GM18508 (cell line): Measurements from ENCODE around the gene GALNT13.

Source experiments
- ATAC-seq: cut with Tn5 transposase; IDR thresholded peaks from one replicate; pipeline ENCODE4 v1.9.1; 2021; ENCODE audit warnings: moderate number of reproducible peaks; ENCODE audit not compliant: insufficient read depth, unreplicated experiment

GALNT13 gene

DNA sequence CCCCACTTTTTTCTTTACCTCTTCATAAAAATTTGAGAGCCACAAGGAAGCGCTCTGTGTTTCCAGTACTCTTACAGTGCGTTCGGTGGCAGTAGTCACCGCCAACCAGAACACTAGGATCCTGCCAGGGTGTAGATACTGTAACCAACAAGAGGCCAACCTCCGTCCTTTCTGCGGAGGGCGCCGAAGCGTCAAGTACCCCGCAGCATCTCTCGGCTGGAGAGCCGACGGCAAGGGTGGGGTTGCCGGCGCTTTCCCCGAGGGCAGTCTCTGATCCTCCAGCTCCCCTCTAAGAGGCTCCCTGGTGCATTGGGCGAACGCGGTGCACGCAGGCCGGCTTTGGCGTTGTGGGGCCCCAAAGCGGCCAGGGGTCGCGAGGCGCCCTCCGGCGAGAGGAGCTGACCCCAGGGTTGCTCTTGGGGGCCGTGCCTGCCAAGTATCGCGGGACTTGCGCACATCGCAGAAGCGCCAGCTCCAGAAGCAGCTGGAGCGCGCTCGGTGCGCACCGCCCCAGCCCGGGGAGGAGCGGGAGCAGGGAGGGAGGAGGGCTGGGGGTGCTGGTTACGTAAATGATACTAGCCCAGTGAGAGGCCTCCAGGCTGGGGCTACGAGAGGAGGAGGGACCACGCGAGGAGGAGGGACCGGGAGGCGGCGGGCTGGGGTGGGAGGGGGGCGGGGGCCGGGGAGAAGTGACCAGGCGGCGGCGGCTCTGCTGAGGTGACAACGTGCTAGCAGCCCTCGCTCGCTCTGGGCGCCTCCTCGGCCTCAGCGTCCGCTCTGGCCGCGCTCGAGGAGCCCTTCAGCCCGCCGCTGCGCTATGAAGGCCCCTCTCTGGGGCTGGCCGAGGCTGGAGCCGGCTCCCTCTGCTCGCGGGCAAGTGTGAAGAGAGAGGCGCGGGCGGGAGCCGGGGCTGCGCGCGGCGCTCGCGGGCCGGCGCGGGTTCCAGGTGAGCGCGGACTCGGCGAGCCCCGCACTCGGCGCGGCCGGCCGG, at the start of gene GALNT13:
Gene GALNT13, plus strand, starts transcription at position 692 of the 991 bp plus-strand sequence.
- no peak for ATAC-seq

DNA sequence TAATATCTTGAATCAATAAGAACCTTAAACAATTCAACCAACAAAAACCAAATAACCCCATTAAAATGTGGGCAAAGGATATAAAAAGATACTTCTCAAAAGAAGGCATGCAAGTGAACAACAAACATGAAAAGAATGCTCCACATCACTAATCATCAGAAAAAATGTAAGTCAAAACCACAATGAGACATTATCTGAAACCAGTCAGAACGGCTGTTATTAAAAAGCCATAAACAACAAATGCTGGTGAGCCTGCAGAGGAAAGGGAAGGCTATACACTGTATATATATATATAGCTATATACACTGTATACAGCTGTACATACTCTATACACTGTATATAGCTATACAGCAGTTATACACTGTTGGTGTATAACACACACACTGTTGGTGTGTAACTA, 47.8 kb upstream of the GALNT13 start:
- ATAC-seq = no peak

DNA sequence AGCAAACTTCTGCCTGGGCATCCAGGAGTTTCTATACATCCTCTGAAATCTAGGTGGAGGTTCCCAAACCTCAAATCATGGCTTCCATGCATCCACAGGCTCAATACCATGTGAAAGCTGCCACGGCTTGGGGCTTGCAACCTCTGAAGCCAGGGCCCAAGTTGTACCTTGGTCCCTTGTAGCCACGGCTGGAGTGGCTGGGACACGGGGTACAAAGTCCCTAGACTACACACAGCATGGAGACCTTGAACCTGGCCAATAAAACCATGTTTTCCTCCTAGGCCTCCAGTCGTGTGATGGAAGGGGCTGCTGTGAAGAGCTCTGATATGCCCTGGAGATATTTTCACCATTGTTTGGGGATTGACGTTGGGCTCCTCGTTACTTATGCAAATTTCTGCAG, 43.4 kb upstream of the GALNT13 start:
- no peak for ATAC-seq

DNA sequence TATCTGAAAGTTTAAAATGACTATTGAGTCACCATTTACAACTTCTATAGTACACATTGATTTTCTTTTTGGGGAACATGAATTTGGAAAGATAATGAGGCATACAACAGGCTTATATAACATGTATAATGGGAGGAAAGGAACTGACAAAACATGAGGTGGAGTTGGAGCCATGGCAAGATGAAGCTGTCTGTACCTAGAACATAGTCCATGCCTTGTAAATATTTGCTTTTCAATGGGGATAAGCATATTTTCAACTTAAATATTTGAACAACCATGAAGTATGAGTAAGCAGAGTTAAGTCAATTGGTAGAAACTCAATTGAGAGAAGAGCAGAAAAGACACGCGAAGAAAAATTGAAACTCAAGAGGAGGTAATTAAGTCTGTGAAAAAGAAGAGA, 37.1 kb upstream of the GALNT13 start:
- ATAC-seq = no peak

DNA sequence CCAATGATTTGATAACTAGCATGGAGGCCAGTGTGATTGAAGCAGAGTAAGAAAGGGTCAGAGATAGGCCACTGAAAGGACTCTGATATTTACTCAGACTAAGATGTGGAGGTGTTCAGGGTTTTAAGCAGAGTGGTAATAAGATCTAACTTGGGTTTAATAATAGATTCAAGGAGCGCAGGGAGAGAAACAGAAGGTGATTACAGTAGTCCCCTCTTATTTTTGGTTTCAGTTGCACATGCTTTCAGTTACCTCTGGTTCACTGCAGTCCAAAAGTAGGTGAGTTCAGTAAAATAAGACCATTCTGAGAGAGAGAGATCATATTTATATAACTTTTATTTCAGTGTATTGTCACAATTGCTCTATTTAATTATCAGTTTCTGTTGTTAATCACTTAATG, 13.5 kb upstream of the GALNT13 start:
- ATAC-seq = no peak

DNA sequence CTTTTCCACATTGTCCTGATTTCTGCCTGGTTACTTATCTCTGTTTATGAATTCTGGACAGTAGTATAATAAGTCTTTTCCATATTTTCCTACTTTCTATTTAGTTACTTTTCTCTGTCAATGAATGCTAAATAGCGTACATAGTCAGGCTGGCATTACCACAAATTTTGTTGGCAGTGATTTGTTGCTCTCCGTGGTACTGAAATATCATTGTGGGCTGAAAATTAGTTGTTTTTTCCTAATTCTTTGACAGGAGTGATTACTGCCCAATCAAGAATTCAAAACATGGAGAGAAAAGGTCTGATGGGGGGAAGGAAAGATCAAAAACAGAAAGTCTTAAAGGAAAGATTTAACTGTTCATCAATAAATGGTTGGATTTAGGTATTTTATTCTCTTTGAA, 7.7 kb upstream of the GALNT13 start:
- ATAC-seq = no peak

DNA sequence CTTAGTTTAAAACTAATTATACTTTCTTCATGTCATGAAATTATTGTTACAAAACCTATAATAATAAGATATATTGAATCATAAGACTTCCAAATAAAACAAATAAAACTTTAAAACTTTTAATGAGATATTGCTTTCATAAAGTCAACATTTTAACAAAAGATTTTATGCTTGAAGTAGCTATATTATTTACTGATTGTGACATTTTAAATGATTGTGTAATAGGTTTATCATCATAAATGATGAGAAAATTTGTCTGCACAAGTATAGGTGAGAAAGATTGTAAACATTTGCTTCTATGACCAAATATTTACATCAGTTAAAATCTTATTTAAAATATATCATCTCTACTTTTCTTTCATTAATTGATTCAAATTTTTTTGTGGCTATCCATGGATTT, 5.1 kb upstream of the GALNT13 start:
- ATAC-seq = no peak

DNA sequence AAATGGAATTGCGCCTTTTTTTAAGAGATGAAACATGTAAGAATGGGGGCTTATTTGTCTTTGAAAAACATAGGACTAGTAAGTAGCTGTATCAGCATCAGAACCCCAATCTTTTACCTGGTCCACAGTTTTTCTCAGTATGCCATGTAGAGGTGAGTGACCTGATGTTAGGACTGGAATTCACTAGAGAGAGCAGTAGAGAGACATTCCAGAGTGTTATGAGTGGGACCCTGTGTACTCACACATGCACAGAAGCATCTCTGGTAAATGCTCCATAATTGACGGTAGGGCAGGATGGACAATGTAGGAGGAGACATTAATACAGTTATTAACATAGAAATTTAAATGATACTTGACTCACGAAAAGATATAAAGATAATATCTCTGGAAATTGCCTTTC, 1.4 kb upstream of the GALNT13 start:
- ATAC-seq = no peak

DNA sequence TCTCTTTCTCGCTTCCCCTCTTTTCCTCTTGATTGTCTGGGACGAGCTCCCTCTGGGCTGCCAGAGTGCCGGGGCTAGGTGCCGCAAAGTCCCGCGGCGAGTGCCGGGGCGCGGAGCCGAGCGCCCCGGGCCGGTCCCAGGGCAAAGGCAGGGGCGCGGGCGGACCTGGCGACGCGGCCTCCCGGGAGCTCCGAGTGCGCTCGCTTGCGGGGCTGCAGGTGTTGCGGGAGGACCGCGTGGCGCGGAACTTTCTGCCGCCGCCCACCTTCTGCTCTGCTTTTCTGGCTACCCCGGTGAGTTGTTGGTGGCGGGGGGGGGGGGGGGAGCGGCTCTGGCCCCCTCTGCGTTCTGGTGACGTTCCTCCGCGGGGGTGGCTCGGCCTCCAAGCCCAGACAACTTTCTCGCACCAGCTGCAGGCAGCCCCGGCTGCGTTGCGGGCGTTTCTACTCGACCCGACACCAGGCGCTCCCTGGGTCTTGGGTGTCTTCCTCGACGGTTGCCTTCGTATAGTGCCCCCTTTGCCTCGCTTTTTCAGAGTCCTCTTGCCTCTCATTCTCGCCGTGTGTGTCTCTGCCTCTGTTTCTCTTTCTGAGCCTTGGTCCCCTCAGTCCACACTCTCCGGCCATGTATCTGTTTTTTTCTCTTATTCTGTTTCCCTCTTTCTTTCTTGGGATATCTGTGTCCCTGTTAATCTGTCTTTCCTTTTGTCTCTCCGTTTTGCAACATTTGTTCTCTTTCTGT, 759 bp downstream of the GALNT13 start:
- ATAC-seq = no peak

DNA sequence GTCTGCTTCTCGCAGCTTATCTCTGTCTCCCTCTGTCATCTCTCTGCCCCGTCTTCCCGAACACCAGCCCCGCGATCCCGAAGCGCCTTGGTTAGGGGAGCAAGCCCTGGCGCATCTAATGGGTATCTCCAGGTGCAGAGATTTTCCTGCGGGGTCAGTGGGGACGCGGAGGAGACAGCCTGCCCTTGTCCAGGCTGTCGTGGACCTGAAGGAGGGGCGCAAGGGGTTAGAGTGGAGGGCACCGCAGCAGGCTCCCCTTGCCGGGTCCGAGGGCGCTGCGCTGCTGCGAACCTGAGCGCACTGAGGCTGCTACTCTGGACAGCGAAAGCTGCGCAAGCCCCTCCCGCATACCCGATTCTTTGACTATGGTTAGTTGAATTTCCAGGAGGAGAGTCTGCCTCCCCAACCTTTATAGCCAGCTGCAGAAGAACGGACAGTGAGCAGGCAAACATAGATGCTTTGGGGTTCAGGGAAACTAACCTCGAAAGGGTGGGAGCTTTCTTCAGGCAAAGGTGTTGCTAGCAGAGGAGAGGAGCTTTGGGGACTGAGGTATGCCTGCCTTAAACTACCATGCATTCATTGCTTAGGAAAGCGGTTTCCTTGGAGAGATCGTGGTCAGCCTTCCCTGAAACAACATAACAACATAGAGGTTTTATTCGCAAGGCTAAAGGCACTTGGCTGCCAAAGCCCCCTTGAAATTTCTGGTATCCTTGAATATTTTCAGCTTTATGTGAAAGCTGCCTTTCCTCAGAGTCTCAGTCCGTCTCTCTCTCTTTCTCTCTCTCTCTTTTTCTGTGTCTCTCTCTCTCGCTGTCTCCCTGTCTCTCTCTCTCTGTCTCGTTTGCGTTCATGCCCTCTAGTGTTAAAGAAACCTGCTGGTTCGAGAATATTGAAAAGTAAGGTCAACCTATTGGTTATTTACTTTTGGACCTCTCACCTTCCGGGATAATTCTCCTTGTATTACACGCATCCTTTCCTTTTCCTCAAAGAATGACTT, 1.6 kb downstream of the GALNT13 start:
- no peak for ATAC-seq

DNA sequence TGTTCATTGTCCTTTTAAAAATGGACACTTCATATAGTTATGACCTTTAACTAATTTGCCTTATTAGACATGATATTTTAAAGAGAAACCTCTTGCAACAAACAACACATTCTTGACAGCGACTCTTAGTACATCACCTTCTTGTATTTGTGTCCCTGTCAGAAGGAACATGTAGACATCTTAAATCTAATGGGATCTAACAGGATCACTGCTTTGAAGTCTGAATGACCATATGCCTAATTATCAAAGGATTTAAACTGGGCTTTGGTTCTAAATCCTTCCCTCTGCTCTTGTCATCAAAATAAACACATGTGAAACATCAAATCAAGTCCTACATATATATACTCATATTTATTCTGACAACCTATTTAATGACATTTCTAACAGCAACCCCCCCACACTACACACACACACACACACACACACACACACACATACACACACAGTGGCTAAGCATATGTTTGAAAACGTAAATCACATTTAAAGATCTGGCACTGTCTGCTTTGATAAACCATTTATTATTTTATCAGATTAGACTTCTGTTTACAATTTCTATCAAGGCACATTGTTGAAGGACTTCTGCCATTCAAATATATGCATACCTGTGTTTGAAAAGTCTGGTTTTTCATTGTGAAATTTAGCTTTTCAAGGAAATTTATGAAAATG, 4.2 kb downstream of the GALNT13 start:
- no peak for ATAC-seq

DNA sequence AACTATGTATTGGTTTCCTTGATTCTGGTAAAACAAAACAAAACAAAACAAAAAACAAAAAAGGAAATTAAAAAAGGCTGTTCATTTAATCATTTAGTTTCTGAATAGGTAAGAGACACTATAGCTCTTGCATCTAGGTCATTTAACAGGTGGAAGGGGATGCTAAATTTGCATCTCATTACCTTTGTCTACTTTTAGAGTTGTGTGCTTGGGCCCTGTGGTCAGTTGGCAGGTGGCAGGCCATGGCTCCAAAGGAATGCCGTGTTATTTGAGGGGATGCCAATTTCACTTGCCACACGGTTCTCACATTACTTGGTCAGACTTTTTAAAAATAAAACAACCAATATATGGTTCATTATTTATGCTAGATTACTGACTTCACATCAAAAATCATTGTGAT, 9.2 kb downstream of the GALNT13 start:
- no peak for ATAC-seq

DNA sequence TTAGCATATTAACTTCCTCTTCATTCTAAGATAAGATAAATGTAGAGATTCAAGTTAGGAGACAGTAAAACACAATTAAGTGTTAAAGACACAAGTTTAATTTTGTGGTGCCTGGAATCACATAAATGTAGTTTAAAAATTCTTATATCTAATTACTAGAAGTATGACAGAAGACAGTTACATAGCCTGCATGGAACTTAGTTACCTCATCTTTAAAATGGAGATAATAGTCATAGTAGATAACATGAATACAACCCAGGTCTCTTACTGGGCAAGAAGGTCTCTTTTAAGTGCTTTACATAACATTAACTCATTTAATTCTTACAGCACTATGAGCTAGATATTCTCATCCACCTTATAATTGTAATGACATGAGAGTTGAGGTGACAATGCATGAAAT, 15.1 kb downstream of the GALNT13 start:
- no peak for ATAC-seq

DNA sequence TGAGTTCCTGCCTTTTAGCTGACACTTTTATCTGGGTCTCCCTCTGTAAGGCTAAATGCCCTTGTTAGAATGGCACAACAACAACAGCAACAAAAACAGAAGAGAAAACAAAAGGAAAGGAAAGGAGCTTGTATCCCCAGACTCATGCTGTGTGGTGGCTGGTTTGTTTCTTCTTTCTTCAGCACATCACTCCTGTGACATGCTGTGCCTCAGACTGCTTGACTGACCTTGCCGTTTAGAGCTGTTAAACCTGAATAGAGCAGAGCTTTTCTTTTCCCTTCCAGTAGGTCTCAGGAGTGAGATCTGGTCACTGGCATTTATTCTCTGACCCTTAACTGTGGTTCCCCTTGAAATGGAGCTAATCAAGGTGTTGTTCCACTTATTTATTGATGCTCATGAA, 18.9 kb downstream of the GALNT13 start:
- ATAC-seq = no peak

DNA sequence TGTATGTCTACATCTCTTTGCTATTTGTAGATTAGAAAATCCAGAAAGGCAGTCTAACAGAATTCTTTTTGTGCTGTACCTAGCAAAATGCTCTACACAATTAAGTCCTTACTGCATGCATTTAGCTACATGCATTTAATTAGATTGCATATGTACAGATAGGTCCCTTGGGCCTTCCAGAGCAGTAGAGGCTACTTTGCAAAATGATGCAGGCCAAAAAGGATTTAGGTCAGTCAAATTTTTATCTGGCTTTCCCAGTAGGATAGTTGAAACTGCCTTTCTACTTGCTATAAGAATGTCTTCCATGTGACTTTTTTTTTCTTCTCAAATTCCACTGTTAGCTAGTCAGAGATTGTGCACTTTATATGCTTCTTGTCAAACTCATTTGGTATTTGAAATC, 19.3 kb downstream of the GALNT13 start:
- ATAC-seq = no peak

DNA sequence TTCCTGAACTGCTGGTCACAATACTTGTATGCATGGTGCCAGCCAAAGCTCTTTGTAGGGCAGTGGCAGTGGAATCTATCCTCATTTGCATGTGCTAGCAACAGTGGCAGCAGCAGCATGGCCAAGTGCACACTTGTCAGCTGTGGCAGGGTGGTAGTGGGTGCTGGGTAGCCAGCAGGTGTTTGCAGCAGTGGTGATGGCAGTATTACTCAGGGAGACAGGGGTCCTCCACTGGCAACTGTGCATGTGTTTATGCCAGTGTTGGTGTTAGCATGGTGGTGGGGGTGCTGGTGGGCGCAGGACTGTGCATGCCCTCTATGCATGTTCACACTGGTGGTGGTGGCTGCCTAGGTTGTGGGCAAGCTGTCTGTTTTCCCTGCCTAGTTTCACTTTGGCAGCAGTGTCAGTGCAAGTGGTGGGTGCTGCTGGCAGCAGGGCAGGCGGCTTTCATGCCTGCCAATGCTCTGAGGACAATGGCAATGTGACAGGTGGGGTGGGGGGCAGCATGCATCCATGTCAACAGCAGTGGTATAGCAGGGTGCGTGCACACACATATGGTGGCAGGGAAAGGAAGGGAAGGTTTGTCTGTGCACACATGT, 41.2 kb downstream of the GALNT13 start:
- ATAC-seq = no peak

DNA sequence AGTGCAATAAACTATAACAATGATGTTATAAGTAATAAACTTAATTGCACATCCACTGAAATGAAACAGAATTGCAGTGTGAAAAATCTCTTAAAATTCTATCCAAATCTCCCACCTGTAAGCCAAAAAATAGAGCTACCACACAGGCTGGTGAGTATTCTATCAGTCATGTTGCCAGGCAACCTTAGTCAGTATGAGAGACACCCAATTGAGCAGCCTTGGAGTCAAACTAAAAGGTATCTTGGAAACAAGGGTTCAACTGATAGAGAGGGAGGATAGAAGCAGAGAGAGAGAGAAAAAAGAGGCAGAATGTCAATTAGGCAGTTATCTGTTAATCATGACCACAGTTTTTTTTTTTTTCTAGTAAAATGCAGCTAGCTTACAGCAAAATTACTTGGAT, 45.8 kb downstream of the GALNT13 start:
- ATAC-seq = no peak

DNA sequence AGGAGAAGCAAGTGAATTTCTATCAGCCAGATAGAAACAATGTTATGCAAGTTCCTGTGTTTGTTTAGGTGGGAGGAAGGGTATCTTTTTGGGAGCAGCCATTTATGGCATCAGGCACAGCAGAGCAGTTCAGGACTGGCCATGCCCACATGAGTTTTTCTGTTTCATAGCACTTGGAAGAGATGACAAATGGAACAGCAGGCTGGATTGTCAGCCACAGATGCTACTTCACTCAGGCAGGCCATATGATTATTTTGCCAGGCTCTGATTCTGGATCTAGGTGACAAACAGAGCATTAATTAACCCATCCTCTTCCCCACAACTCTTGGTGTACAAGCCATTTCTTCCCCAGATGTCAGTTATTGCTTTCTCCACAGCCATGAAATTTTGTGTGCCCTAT, 63.8 kb downstream of the GALNT13 start:
- no peak for ATAC-seq

DNA sequence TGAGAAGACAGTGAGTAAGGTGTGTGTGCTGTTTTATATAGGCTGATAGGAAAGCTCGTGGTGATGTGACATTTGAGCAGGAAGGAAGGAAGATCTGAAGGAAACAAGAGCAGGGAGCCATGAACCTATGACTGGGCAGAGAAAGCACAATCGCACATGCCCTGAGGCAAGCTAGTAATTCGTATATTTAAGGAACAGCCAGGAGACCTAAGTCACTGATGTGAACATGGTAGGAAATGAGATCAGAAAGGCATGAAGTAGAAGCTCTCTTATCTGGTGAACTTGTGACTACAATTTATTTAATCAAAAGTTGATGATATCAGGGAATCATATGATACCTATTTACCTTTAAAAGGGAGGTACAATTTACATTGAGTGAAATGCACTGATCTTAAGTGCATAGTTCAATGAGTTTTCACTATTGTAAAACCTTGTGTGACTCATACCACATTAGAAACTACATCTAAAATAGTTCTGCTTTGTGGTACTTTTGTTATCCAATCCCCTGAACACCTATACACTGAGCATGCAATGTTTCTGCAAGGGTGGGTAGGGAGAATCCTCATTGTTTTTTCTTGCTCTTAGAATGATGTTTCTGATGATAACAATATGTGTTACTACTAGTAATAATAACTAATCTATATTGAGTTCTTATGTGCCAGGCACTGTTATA, 67.5 kb downstream of the GALNT13 start:
- ATAC-seq = no peak
